Measurements from ENCODE around the gene EPHB1. TPM values are rescaled to one million over a fixed set of nuclear protein-coding genes. Genes with fewer than 3 reads are reported as not detected.

The EPHB1 gene
- total RNA-seq, 1 donor from 2014 or later, result 0.53 TPM

DNA sequence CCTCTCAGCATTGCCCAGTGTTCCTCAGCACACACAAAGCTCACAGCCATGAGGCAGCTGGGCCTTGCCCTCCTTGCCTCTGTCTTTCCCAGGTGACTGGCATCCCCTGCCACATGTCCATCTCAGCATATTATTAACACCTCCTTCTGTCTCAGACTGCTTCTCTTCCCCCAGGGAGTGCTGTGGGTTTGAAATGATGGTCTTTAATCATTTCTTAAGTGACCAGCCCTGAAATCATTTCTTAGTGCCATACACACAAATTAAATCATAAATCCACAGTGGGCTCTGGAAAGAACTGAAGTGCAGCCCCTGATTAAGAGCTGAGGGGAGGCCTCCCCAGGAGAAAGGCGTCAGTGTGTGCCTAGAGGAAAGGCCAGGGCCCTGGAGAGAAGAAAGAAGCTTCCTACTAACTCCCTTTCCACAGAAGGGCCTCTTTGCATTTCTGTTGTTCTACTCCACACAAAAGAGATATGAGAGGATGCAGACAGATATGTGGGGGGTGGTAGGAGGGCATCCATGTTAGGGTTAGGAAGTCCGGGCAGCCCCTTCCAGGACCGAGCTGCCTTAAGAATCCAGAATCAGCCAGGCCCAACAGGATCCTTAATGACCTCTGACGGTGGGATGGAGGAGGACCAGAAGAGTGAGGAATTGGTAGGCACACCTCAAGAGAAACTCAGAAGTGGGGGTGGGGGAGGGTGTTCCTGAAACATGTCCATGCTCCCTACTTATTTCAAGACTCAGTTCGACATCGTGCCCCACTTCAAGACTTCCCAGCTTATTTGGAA is 290.8 kb downstream of the EPHB1 start:
- Histone ChIP-seq H3K27ac (no peak overlapping the region), H3K4me3 (no peak overlapping the region), H3K36me3 (no peaks in the 10 kb centered on the region), H3K9me3 (no peaks in the 10 kb centered on the region), H3K4me1 (no peaks in the 10 kb centered on the region), H3K27me3 (no peaks in the 10 kb centered on the region)
- DNase-seq (ENCODE audit: low spot score in 2 of 2), result no peak
- intact Hi-C loops (cut with DNase I), result no loop called here
- no peak for TF ChIP-seq CTCF (IDR thresholded peaks at IDR 0.05)

DNA sequence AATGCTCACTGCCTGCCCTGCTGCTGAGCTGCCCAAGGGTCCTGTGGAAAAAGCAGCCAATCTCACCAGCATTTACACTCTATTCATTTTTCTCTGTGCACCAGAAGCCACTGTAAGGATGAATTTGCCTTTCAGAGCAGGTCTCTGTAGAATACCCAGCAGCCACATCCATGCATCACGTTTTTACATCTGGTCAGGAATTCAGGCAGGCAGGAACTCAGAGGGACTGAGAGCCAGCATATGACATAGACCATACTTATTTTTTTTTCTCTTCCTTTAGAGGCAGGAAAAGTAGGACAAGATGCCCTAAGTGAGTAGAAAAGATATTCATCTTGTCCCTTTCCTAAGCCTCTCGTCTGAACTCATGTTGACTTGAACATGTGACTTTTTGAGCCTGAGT is 292.7 kb downstream of the EPHB1 start:
- H3K36me3 ChIP-seq, result no peaks in the 10 kb centered on the region
- no peak overlapping the region for H3K27ac ChIP-seq
- H3K4me3 ChIP-seq, result no peak overlapping the region
- H3K27me3 ChIP-seq, result no peaks in the 10 kb centered on the region
- H3K9me3 ChIP-seq, result no peaks in the 10 kb centered on the region
- no peaks in the 10 kb centered on the region for H3K4me1 ChIP-seq
- intact Hi-C loops (cut with DNase I), result no loop called here
- TF ChIP-seq CTCF (IDR thresholded peaks at IDR 0.05), result no peak
- DNase-seq (ENCODE audit: low spot score in 2 of 2), result no peak

GRCh38 chr3:135089451-135089850 is 294.4 kb downstream of the EPHB1 start:
- DNase-seq (ENCODE audit: low spot score in 2 of 2), result no peak
- Histone ChIP-seq H3K36me3 (no peaks in the 10 kb centered on the region), H3K27ac (no peak overlapping the region), H3K4me3 (no peak overlapping the region), H3K4me1 (no peaks in the 10 kb centered on the region), H3K9me3 (no peaks in the 10 kb centered on the region), H3K27me3 (no peaks in the 10 kb centered on the region)
- TF ChIP-seq CTCF (IDR thresholded peaks at IDR 0.05), result no peak
- intact Hi-C loops (cut with DNase I), result no loop called here

DNA sequence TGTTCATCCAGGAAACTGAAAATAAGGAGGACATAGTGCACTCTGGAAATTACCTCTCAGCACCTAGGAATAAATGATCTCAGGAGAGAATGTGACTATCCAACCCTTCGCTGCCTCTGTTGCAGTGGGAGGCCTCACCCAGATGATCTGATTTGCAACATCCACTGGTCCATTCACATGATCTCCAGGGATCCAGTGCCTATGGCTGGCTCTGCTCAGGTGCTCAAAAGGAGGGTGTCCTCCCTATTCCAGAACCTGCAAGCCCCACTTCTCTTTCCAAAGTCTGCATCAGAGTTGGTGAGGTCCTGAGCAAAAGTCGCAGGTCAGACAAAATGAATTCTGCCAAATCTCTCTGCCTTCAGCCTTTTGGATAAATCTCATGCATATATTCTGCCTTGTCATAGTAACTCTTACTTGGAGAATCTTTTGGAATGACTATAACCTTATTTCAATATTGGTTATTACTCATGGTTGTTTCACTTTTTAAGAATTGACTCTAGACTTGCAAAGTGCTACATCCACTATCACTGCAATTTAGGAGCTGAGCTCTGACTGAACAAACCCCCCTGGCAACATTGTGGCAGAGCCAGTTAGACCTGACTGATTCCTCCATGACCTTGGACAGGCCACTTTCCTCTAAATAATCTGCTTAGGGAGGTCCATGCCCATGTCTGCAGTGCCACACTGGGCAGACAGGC is 295.1 kb downstream of the EPHB1 start:
- Histone ChIP-seq H3K4me3 (no peak overlapping the region), H3K9me3 (no peaks in the 10 kb centered on the region), H3K27ac (no peak overlapping the region), H3K4me1 (no peaks in the 10 kb centered on the region), H3K36me3 (no peaks in the 10 kb centered on the region), H3K27me3 (no peaks in the 10 kb centered on the region)
- peak in 1 of 2 donors; percentile 8 for DNase-seq (ENCODE audit: low spot score in 2 of 2)
- intact Hi-C loops (cut with DNase I), result no loop called here
- TF ChIP-seq CTCF (IDR thresholded peaks at IDR 0.05), result no peak

DNA sequence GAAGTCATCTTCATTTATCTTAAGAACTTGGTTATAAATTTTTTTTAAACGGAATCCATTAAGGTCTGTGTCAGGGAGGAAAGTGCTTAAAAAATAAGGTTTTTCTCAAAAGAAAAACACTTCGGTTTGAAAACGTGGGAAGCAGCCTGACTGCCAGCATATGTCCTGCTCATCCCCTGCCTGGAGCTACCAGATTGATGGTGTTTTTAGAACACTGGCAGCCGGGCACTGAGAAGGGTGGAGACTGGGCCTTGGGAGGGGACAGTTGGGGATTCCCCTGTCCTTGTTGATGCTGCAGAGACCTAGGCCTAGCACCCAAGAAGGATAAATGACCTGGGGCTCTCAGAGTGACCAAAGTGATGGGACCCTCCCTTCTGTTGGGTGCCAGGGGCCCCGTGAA is 296.9 kb downstream of the EPHB1 start:
- no peaks in the 10 kb centered on the region for H3K36me3 ChIP-seq
- no peak overlapping the region for H3K27ac ChIP-seq
- no peaks in the 10 kb centered on the region for H3K4me1 ChIP-seq
- DNase-seq (ENCODE audit: low spot score in 2 of 2), result peak in 1 of 2 donors; percentile 9
- intact Hi-C loops (cut with DNase I), result no loop called here
- no peak overlapping the region for H3K4me3 ChIP-seq
- H3K27me3 ChIP-seq, result no peaks in the 10 kb centered on the region
- no peak for TF ChIP-seq CTCF (IDR thresholded peaks at IDR 0.05)
- no peaks in the 10 kb centered on the region for H3K9me3 ChIP-seq

Data from ascending aorta (tissue), 2 donors.